Measurements from ENCODE around the gene MYO5B. TPM values are rescaled to one million over a fixed set of nuclear protein-coding genes. Genes with fewer than 3 reads are reported as not detected.

The MYO5B gene
- total RNA-seq, 2 experiments from 2014 or later: not detected

DNA sequence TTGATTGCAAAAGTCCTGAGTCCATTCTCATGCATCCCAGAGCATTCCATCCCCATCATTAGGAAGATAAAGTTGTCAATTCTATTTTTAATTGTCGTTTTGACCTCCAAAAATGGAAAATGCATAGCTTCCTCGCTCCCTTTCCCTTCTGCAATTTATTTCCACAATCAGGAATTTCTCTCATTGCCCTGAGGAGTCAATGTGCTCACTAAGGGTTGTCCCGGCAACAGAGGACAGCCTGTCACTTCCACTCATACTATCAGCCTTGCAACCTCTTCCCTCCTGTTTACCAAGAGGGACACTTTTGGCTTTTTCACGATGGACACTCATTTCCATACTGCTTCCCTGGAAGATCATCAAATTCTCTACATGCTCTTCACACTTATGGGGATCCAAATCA is 164.8 kb downstream of the MYO5B start:
- CTCF ChIA-PET (ENCODE audit: unreplicated experiment): no interaction called here
- H4K20me1 ChIP-seq (ENCODE audit: insufficient read depth, low read length): no peaks in the 10 kb centered on the region
- BruUV-seq (replicated peaks): no TSS peak

GRCh38 chr18:50027996-50028395 is 167.0 kb downstream of the MYO5B start:
- no TSS peak for BruUV-seq (replicated peaks)
- intact Hi-C loops (cut with micrococcal nuclease; ENCODE audit: unreplicated experiment): no loop called here
- H2AFZ ChIP-seq (ENCODE audit: low read length): no peak overlapping the region
- TF ChIP-seq, protein P1, sequence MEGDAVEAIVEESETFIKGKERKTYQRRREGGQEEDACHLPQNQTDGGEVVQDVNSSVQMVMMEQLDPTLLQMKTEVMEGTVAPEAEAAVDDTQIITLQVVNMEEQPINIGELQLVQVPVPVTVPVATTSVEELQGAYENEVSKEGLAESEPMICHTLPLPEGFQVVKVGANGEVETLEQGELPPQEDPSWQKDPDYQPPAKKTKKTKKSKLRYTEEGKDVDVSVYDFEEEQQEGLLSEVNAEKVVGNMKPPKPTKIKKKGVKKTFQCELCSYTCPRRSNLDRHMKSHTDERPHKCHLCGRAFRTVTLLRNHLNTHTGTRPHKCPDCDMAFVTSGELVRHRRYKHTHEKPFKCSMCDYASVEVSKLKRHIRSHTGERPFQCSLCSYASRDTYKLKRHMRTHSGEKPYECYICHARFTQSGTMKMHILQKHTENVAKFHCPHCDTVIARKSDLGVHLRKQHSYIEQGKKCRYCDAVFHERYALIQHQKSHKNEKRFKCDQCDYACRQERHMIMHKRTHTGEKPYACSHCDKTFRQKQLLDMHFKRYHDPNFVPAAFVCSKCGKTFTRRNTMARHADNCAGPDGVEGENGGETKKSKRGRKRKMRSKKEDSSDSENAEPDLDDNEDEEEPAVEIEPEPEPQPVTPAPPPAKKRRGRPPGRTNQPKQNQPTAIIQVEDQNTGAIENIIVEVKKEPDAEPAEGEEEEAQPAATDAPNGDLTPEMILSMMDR (conservative IDR thresholded peaks at IDR 0.05; ENCODE audit: low read length): no peak
- TF ChIP-seq EZH2phosphoT487 (IDR thresholded peaks at IDR 0.05; ENCODE audit: borderline replicate concordance, low read depth, low read length): no peak
- H3K36me3 ChIP-seq (ENCODE audit: insufficient read depth, low read length): no peaks in the 10 kb centered on the region
- DNase-seq (ENCODE audit: low spot score): no peak
- H3K4me2 ChIP-seq (ENCODE audit: low read length): no peak overlapping the region
- no peaks in the 10 kb centered on the region for H3K79me2 ChIP-seq (ENCODE audit: insufficient read depth, low read depth, low read length)
- ChIA-PET CTCF (ENCODE audit: unreplicated experiment) (no interaction called here), POLR2A (no interaction called here)
- no peak overlapping the region for H3K4me3 ChIP-seq (ENCODE audit: low read depth, low read length, poor library complexity, severe bottlenecking)
- H3K4me1 ChIP-seq (ENCODE audit: insufficient read depth, low read length, poor library complexity, severe bottlenecking): no peaks in the 10 kb centered on the region
- no peaks in the 10 kb centered on the region for H3K9me3 ChIP-seq (ENCODE audit: low read length)
- H3K9me2 ChIP-seq (ENCODE audit: insufficient read depth, low read length): no peaks in the 10 kb centered on the region
- H3K27ac ChIP-seq (ENCODE audit: low read depth, low read length, poor library complexity, severe bottlenecking): no peak overlapping the region
- H4K20me1 ChIP-seq (ENCODE audit: insufficient read depth, low read length): no peaks in the 10 kb centered on the region

More for the DNA sequence above, 164.8 kb downstream of the MYO5B start:
- no peak overlapping the region for H3K4me2 ChIP-seq (ENCODE audit: low read length)
- H2AFZ ChIP-seq (ENCODE audit: low read length): no peak overlapping the region
- H3K9me2 ChIP-seq (ENCODE audit: insufficient read depth, low read length): no peaks in the 10 kb centered on the region
- TF ChIP-seq EZH2phosphoT487 (IDR thresholded peaks at IDR 0.05; ENCODE audit: borderline replicate concordance, low read depth, low read length): no peak
- TF ChIP-seq, protein P1 (conservative IDR thresholded peaks at IDR 0.05; ENCODE audit: low read length): no peak
- H3K4me1 ChIP-seq (ENCODE audit: insufficient read depth, low read length, poor library complexity, severe bottlenecking): no peaks in the 10 kb centered on the region
- no peaks in the 10 kb centered on the region for H3K9me3 ChIP-seq (ENCODE audit: low read length)
- H3K79me2 ChIP-seq (ENCODE audit: insufficient read depth, low read depth, low read length): no peaks in the 10 kb centered on the region
- H3K36me3 ChIP-seq (ENCODE audit: insufficient read depth, low read length): no peaks in the 10 kb centered on the region
- DNase-seq (ENCODE audit: low spot score): no peak
- H3K4me3 ChIP-seq (ENCODE audit: low read depth, low read length, poor library complexity, severe bottlenecking): no peak overlapping the region
- no peak overlapping the region for H3K27ac ChIP-seq (ENCODE audit: low read depth, low read length, poor library complexity, severe bottlenecking)
- POLR2A ChIA-PET: no interaction called here
- intact Hi-C loops (cut with micrococcal nuclease; ENCODE audit: unreplicated experiment): no loop called here

GRCh38 chr18:50024466-50024865 is 170.5 kb downstream of the MYO5B start:
- no peak overlapping the region for H3K27ac ChIP-seq (ENCODE audit: low read depth, low read length, poor library complexity, severe bottlenecking)
- no peaks in the 10 kb centered on the region for H3K36me3 ChIP-seq (ENCODE audit: insufficient read depth, low read length)
- no peak overlapping the region for H3K4me2 ChIP-seq (ENCODE audit: low read length)
- TF ChIP-seq, protein P1 (conservative IDR thresholded peaks at IDR 0.05; ENCODE audit: low read length): no peak
- TF ChIP-seq EZH2phosphoT487 (IDR thresholded peaks at IDR 0.05; ENCODE audit: borderline replicate concordance, low read depth, low read length): no peak
- BruUV-seq (replicated peaks): no TSS peak
- POLR2A ChIA-PET: no interaction called here
- no peaks in the 10 kb centered on the region for H3K9me2 ChIP-seq (ENCODE audit: insufficient read depth, low read length)
- DNase-seq (ENCODE audit: low spot score): no peak
- no peaks in the 10 kb centered on the region for H3K4me1 ChIP-seq (ENCODE audit: insufficient read depth, low read length, poor library complexity, severe bottlenecking)
- H3K4me3 ChIP-seq (ENCODE audit: low read depth, low read length, poor library complexity, severe bottlenecking): no peak overlapping the region
- CTCF ChIA-PET (ENCODE audit: unreplicated experiment): no interaction called here
- H3K79me2 ChIP-seq (ENCODE audit: insufficient read depth, low read depth, low read length): no peaks in the 10 kb centered on the region
- no peaks in the 10 kb centered on the region for H3K9me3 ChIP-seq (ENCODE audit: low read length)
- no peak overlapping the region for H2AFZ ChIP-seq (ENCODE audit: low read length)
- H4K20me1 ChIP-seq (ENCODE audit: insufficient read depth, low read length): no peaks in the 10 kb centered on the region
- intact Hi-C loops (cut with micrococcal nuclease; ENCODE audit: unreplicated experiment): no loop called here
